Esophagus muscularis mucosa (tissue), 4 donors: ENCODE measurements around the gene RHOT1. TPM values are rescaled to one million over a fixed set of nuclear protein-coding genes. Genes with fewer than 3 reads are reported as not detected.

Experiments used
- DNase-seq: peaks from one replicate; pipeline ENCODE4 v3.0.0-alpha.2; 2017; ENCODE audit errors: extremely low spot score
- H3K27ac ChIP-seq, 4 donors: fragments of 200-600 bp; sonication (generic); replicated peaks in 1 of 4; 1 replicate in 3 of 4; 2 replicates in 1 of 4; pipeline ENCODE4 v1.5.1; 2016 to 2019; ENCODE audit warnings: mild to moderate bottlenecking in 1 of 4
- H3K27me3 ChIP-seq, 4 donors: fragments of 200-600 bp; sonication (generic); one replicate each; pipeline versions ENCODE4 v1.5.1 to v1.6.0; 2016 to 2019
- H3K36me3 ChIP-seq, 4 donors: fragments of 200-600 bp; sonication (generic); one replicate each; pipeline ENCODE4 v1.5.1; 2016 to 2019
- H3K4me1 ChIP-seq, 4 donors: fragments of 200-600 bp; sonication (generic); one replicate each; pipeline ENCODE4 v1.5.1; 2016 to 2019
- H3K4me3 ChIP-seq, 4 donors: fragments of 200-600 bp; sonication (generic); 1 replicate in 2 of 4; 2 replicates in 2 of 4; pipeline ENCODE4 v1.5.1; 2016 to 2019; ENCODE audit warnings: mild to moderate bottlenecking in 4 of 4, moderate library complexity in 1 of 4
- H3K9me3 ChIP-seq, 4 donors: fragments of 200-600 bp; sonication (generic); 1 replicate in 3 of 4; 2 replicates in 1 of 4; pipeline ENCODE4 v1.5.1; 2016 to 2019
- CTCF ChIP-seq, 3 experiments: fragments of 200-600 bp in 2 of 3; fragments of 450-650 bp in 1 of 3; sonication (generic) in 2 of 3; IDR thresholded peaks; one replicate each; pipeline ENCODE4 v1.5.1; 2017 to 2019; ENCODE audit warnings: antibody characterized with exemption in 3 of 3, mild to moderate bottlenecking in 2 of 3, moderate library complexity in 1 of 3
- EP300 ChIP-seq: sonication (generic); formaldehyde crosslinking; IDR thresholded peaks from one replicate; pipeline ENCODE4 v1.6.1; 2017; ENCODE audit warnings: antibody characterized with exemption
- POLR2A ChIP-seq: fragments of 450-650 bp; IDR thresholded peaks from one replicate; pipeline ENCODE4 v1.6.1; 2017; ENCODE audit warnings: antibody characterized with exemption, moderate library complexity, mild to moderate bottlenecking, low read depth
- POLR2AphosphoS5 ChIP-seq, 2 donors: sonication (generic); formaldehyde crosslinking; IDR thresholded peaks; one replicate each; pipeline ENCODE4 v1.6.1; 2017; ENCODE audit warnings: antibody characterized with exemption in 2 of 2
- WGBS: methylation state at CpG from one replicate; pipeline ENCODE4 v1.1.5; 2018; 5-methylcytosine and 5-hydroxymethylcytosine counted together
- intact Hi-C: fragments of 100-400 bp; cut with DNase I; formaldehyde crosslinking; loops from one replicate; pipeline ENCODE4 v1.15.1; 2023
- total RNA-seq, 4 donors: library from RNA; depleted of rRNA; stranded (reverse); fragments of >200 nt; gene quantifications; one replicate each; pipeline versions ENCODE4 v1.1.0 to v1.2.1, GENCODE V29; 2016

The RHOT1 gene
- total RNA-seq, 4 donors from 2014 or later, result 34.6 to 52.7 (median 43.1) TPM

- intact Hi-C loops, result no loop called here
- H3K27me3 ChIP-seq, result no peaks in the 10 kb centered on the region
- H3K27ac ChIP-seq, result no peak overlapping the region
- H3K4me1 ChIP-seq, result peaks cover 0 to 9% (median 2%) of the 10 kb centered on the region in 4 donors
- no peaks in the 10 kb centered on the region for H3K36me3 ChIP-seq
- no peak for TF ChIP-seq POLR2A
- TF ChIP-seq CTCF (IDR thresholded peaks at IDR 0.05), result no peak
- no peak for TF ChIP-seq POLR2AphosphoS5 (IDR thresholded peaks at IDR 0.05)
- no peak for TF ChIP-seq EP300
- no peaks in the 10 kb centered on the region for H3K9me3 ChIP-seq
- no peak for DNase-seq
- WGBS, result 60% methylated on average over 8 of the region's 9 CpGs
- no peak overlapping the region for H3K4me3 ChIP-seq
Measured at GRCh38 chr17:32256012-32256700, 113.9 kb downstream of the RHOT1 start.

- WGBS, result 85% methylated on average over 9 of the region's 9 CpGs
- no peak overlapping the region for H3K27ac ChIP-seq
- H3K4me1 ChIP-seq, result peaks cover 0 to 12% (median 4%) of the 10 kb centered on the region in 4 donors
- H3K27me3 ChIP-seq, result no peaks in the 10 kb centered on the region
- no peaks in the 10 kb centered on the region for H3K36me3 ChIP-seq
- H3K4me3 ChIP-seq, result no peak overlapping the region
- no peak for DNase-seq
- H3K9me3 ChIP-seq, result no peaks in the 10 kb centered on the region
- TF ChIP-seq POLR2AphosphoS5 (IDR thresholded peaks at IDR 0.05) (no peak), EP300 (no peak), CTCF (IDR thresholded peaks at IDR 0.05) (no peak), POLR2A (no peak)
- intact Hi-C loops, result no loop called here
Measured at GRCh38 chr17:32256701-32257019, 114.4 kb downstream of the RHOT1 start.

GRCh38 chr17:32258383-32259140 lies 116.3 kb downstream of the RHOT1 start:
- Histone ChIP-seq H3K9me3 (no peaks in the 10 kb centered on the region), H3K4me3 (no peak overlapping the region), H3K4me1 (peaks cover 0 to 13% (median 6%) of the 10 kb centered on the region in 4 donors), H3K36me3 (no peaks in the 10 kb centered on the region), H3K27me3 (no peaks in the 10 kb centered on the region), H3K27ac (no peak overlapping the region)
- no peak for DNase-seq
- no peak for TF ChIP-seq POLR2AphosphoS5 (IDR thresholded peaks at IDR 0.05)
- TF ChIP-seq POLR2A, result no peak
- no peak for TF ChIP-seq CTCF (IDR thresholded peaks at IDR 0.05)
- no peak for TF ChIP-seq EP300
- WGBS, result 79% methylated on average over 14 of the region's 18 CpGs
- intact Hi-C loops, result no loop called here

GRCh38 chr17:32259586-32259985 lies 117.3 kb downstream of the RHOT1 start:
- H3K4me1 ChIP-seq, result peaks cover 0 to 17% (median 6%) of the 10 kb centered on the region in 4 donors
- intact Hi-C loops, result no loop called here
- no peaks in the 10 kb centered on the region for H3K27me3 ChIP-seq
- no peak for DNase-seq
- no peak for TF ChIP-seq EP300
- no peak for TF ChIP-seq POLR2AphosphoS5 (IDR thresholded peaks at IDR 0.05)
- no peak overlapping the region for H3K27ac ChIP-seq
- H3K36me3 ChIP-seq, result no peaks in the 10 kb centered on the region
- no peaks in the 10 kb centered on the region for H3K9me3 ChIP-seq
- H3K4me3 ChIP-seq, result no peak overlapping the region
- 82% methylated on average over 4 of the region's 4 CpGs for WGBS

- Histone ChIP-seq H3K9me3 (no peaks in the 10 kb centered on the region), H3K27me3 (peaks cover 0 to 3% (median under 1%) of the 10 kb centered on the region in 4 donors), H3K36me3 (no peaks in the 10 kb centered on the region), H3K27ac (no peak overlapping the region), H3K4me3 (no peak overlapping the region), H3K4me1 (peaks cover 5 to 27% (median 17%) of the 10 kb centered on the region in 4 donors)
- TF ChIP-seq POLR2A, result no peak
- TF ChIP-seq CTCF (IDR thresholded peaks at IDR 0.05), result no peak
- WGBS, result 33% methylated on average over 7 of the region's 7 CpGs
- no peak for DNase-seq
- intact Hi-C loops, result no loop called here
Measured at GRCh38 chr17:32261417-32261736, 119.1 kb downstream of the RHOT1 start.
